HG02588 (cell line): ENCODE results near the gene FCGR2B.
A peak's percentile ranks its signal among the peaks of the same experiment; 100 is the strongest.
"Not testable (repeated sequence)": the region's sequence is repeated elsewhere in the genome, so short reads cannot be mapped to it uniquely, and the experiment has no call there.

Experiments
- ATAC-seq: cut with Tn5 transposase; IDR thresholded peaks from one replicate; pipeline ENCODE4 v1.9.1; 2021; ENCODE audit warnings: mild to moderate bottlenecking, moderate library complexity; ENCODE audit not compliant: unreplicated experiment

FCGR2B gene

DNA sequence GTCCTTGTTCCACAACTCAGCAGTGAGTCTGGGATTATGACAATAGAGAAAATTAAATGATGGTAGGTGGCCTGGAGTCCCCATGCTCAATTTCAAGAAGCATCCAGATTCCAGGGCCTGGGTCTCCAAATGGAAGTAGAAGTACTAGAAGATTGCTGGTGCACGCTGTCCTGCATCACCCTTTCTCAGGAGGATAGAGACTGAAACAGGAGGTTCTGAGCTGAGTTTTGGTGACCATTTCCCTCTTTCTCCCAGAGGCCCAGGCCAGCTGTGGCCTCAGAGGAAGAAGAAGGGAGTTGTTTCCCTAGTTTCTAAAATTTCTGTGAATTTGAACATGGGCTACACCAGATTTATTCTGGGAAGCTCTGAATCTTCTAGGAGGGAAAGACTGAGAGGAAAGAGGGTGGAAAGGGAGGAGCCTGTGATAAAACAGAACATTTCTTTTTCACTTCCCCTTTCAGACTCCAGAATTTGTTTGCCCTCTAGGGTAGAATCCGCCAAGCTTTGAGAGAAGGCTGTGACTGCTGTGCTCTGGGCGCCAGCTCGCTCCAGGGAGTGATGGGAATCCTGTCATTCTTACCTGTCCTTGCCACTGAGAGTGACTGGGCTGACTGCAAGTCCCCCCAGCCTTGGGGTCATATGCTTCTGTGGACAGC, at the start of gene FCGR2B:
Gene FCGR2B, plus strand, starts transcription at position 460 of the 656 bp plus-strand sequence. Its CDS starts 99 bp downstream, at position 559.
- ATAC-seq: peak; percentile 67

DNA sequence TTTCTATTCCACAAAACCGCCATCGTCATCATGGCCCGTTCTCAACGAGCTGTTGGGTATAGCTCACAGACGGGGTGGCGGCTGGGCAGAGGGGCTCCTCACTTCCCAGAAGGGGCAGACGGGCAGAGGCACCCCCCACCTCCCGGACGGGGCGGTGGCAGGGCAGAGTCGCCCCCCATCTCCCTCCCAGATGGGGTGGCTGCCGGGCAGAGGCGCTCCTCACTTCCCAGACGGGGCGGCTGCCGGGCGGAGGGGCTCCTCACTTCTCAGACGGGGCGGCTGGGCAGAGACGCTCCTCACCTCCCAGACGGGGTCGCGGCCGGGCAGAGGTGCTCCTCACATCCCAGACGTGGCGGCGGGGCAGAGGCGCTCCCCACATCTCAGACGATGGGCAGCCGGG, 46.5 kb upstream of the FCGR2B start:
- ATAC-seq: not testable (repeated sequence)

- not testable (repeated sequence) for ATAC-seq
These were observed 44.4 kb upstream of the FCGR2B start for GRCh38 chr1:161618517-161618916.

DNA sequence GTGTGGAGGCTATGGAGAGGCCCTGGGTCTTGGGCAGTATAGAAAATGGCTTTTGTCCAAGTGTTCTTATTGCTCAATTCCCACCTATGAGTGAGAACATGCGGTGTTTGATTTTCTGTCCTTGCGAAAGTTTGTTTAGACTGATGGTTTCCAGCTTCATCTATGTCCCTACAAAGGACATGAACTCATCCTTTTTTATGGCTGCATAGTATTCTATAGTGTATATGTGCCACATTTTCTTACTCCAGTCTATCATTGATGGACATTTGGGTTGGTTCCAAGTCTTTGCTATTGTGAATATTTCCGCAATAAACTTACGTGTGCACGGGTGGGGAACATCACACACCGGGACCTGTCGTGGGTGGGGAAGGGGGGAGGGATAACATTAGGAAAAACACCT, 42.5 kb upstream of the FCGR2B start:
- ATAC-seq: not testable (repeated sequence)

GRCh38 chr1:161621181-161622000, 41.6 kb upstream of the FCGR2B start:
- ATAC-seq: not testable (repeated sequence)

DNA sequence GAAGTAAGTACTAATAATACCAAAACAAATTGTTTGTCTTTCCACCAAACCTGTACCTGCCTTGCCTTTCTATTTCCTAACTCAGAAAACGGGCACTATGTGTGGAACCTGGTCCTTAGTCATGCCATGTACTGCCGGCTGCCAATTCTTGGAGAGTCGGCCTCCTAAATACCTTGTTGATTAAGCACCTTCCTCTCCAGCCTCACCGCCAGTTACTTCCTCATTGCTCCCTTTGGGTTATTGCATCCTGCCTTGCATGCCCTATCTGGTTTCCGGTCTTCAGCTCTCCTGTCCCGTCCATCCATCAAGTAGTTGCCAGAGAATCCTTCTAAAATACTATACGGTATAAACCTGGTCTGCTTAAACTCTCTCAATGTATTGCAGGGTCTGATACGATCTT, 40.9 kb upstream of the FCGR2B start:
- ATAC-seq: not testable (repeated sequence)

DNA sequence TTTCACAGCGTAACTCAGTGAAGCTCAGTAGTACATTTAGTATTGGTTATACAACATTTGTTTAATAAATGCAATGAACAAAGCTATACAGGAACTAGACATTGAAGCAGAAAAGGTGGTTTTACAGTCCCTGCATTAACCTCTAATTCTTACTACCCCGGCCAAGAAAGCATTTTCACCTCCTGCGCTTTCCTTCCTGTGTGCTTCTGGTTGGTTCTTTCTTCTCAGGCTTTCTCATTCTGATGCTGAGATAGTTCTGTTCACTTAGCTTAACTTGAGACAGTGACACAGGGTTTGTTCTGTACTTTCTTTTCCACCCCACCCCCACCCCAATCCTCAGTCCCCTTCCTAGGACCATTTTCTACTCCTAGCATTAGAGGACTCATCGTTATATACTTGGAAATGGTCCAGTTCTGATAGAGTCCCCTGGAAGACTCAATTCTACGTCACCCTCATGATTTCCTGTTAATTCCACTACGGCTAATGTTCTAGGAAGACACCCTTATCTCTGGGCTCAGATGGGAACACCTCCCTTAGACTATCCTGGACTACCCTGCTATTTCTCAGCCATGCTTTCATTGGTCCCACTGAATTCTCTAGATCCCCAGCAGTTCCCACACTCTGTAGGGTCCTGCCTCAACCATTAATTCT, 39.4 kb upstream of the FCGR2B start:
- not testable (repeated sequence) for ATAC-seq

DNA sequence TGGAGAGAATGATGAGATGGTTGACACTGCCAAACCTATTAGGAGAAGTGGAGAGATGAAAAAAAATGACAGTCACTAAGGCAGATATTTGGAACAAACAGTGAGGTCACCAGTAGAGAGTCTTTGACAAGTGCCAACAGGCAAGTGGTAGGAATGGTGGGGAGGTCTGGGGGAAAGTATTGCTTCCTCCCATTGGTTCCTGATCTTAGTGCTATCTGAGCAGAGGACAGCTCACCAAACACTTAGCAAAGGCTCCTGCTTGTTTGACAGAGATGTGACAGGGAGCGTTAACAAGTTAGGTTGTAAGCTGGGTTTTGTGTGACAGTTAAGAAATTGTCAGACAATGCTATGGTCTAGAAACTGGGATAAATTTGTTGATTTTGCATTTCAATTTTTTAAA, 38.3 kb upstream of the FCGR2B start:
- not testable (repeated sequence) for ATAC-seq

DNA sequence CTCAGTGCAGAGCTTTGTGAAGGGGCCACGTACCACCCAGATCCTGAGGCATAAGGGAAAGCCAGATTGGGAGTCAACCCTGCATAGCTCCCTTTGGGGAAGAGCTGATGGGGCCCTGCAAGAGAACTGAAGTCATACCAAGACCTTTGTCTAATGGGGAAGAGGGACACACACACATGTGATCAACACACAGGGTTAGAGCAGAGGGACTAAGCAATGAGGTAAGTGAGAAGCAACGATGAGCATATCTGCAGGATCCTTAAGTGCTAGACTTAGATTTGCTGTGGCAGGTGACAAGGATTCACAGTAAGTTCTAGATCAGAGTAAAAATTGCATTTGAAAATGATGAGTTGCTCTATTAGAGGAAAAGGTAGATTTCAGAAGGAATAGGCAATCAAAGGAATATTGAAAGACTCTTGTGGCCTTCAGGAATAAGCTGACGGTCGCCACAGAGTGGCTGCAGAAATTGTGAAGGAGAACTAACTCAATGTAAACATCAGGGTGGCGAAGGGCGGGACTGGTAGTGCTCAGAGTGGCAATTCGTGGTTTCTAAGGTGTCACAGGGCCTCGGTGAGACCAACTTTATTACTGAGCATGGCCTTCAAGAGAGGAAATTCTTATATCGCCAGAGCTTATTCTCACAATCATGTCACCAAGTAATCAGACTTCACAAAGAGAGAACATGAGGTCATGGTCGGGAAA, 36.3 kb upstream of the FCGR2B start:
- ATAC-seq: not testable (repeated sequence)

GRCh38 chr1:161630128-161630742, 32.7 kb upstream of the FCGR2B start:
- not testable (repeated sequence) for ATAC-seq

DNA sequence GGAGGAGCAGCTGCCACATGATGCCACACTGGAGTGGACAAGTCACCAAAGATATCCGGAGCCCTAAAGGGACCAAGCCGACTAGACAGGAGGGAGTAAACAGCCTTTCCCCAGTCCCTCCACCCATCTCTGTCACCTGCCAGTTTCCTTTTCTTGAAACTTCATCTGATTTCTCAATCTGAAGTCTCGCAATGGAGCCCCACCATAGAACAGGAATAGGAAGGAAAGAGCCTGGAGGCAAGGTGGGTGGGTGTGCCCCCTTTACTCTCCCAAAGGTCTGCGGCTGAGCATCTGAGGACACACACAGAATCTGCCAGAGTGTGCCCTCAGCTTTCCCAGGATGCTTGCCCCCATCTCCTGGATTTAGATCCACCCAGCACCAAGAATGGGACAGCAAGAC, 31.9 kb upstream of the FCGR2B start, which contains the start of gene FCGR3B:
Gene FCGR3B, minus strand, starts transcription at position 101 of the 400 bp plus-strand sequence. Its CDS starts 82 bp downstream, at position 19.
- no peak for ATAC-seq

DNA sequence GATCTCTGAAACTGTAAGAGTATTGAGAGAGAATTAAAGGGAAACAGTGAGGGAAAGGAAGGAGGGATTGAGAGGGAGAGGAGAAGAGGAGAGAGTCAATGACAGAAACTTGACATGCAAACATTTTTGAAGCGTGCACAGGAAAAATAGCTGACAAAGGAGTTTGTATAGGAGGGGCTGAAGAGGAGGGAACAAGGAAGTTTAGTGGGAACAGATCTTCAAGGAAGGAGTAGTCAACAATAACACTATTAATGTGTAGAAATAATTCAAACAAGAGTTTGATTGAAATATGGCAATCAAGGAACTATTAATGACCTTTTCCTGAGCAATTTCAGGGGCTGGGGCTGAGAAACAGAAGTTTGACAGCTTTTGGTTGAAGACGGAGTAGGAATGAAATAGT, 27.9 kb upstream of the FCGR2B start:
- not testable (repeated sequence) for ATAC-seq

GRCh38 chr1:161636189-161636782, 26.7 kb upstream of the FCGR2B start:
- ATAC-seq: not testable (repeated sequence)

- not testable (repeated sequence) for ATAC-seq
These were observed 26.0 kb upstream of the FCGR2B start for GRCh38 chr1:161636976-161637375.

- ATAC-seq: not testable (repeated sequence)
These were observed 24.5 kb upstream of the FCGR2B start for GRCh38 chr1:161638251-161638993.

GRCh38 chr1:161639203-161639602, 23.7 kb upstream of the FCGR2B start:
- not testable (repeated sequence) for ATAC-seq

DNA sequence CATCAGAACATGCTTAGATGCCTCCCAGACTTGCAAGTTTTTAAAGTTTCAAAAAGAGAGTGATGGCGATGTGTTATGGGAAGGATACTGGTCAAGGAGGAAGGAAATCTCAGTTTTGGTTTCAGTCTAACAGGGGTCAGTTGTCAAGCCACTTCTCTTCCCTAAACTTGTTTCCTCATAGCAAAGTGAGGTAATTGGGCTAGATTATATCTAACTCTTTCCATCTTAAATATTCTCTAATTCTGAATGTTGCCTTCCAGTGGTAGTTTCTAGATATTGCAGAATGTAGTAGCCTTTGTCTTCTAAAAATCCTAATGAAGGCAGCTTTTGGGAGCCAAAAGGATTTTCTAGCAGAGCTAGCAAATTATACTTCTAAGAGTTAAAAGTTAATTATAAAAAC, 20.2 kb upstream of the FCGR2B start:
- not testable (repeated sequence) for ATAC-seq

DNA sequence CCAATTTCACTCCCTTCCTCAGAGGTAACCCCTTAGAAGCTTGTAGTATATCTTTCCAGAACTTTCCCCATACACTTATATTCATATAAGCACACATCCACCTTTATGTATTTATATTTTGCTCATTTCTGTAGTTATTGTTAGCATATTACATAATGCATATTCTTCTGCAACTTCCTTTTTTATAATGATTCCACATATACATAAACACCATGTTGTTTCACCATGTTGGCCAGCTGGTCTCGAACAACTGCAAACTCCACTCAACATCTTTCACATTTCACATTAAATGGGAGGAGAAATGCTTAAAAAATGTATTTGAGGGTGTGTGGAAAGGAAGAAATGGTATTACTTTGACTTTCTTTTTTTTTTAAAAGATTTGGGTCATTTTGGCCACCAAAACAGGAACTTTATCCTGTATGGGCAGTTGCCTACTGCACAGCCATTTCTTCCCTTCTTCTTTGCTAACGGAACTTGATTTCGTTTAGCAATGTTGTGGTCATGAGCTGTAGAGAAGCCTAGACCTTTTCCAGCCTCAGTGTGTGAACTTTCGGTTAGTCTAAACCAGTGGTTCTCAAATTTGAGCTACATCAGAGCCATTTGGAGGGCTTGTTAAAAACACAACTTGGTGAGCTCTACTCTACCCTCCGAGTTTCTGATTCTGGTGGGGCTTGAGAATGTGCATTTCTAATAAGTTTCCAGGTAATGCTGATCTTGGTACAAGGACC, 19.3 kb upstream of the FCGR2B start:
- ATAC-seq: not testable (repeated sequence)

DNA sequence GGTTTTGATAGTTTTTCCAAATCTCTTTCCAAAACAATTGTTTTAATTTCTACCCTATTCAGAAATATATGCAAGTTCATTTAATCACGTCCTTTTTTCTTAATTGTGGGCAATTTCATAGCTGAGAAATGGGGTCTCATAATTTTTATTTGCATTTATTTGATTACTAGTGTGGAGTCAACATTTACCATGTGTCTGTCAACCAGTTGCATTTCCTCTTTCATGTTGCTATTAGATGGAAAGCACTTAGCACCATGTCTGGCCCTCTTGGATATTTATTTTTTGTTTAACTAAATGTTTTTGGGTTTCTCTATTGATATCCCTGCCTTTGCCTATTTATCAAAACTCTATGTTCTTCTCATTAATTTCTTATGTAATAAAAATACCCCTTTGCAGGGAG, 18.1 kb upstream of the FCGR2B start:
- ATAC-seq: not testable (repeated sequence)
